HG02642 (cell line): ENCODE results near the gene TRMT61A.

ENCODE experiments used
- ATAC-seq: cut with Tn5 transposase; IDR thresholded peaks from one replicate; pipeline ENCODE4 v1.9.1; 2021; ENCODE audit warnings: mild to moderate bottlenecking; ENCODE audit not compliant: unreplicated experiment, poor library complexity

The TRMT61A gene

DNA sequence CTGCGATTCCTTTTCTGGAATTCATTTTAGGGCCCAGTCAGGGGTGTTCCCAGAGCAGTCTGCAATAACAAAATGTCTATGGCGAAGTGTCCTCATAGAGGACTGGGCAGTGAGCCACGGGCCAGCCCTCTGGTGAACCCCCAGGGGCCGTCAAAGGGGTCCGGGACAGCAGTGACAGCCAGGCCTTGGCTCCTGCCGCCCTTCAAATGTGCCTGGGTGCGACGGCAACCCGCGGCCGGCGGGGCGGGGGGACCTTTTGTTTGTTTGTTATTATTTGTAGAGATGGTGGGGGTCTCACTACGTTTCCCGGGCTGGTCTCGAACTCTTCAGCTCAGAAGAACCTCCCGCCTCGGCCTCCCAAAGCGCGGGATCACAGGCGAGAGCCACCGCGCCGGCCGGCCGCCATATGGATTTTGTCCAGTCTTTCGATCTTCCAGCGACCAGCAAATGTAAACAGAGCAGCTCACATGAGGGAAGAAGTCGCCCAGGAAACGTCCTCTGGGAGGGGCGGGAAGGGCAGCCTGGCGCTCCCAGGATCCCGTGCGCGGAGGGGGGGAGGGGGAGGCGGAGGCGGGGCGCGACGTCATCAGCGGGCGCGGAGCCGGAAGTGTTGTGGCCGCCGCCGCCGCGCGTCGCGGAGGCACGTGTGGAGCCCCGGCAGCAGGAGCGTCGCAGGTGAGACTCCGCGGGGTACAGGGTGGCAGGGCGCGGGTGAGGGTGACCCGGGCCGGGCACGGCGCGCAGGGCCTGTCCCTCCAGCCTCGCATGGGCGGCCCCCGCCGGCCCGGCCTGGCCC lies at the start of gene TRMT61A:
TRMT61A (plus strand) TSS at position 610 of the 796 bp plus-strand sequence. CDS start 783 bp downstream, outside the sequence.
- peak; percentile 51 for ATAC-seq

DNA sequence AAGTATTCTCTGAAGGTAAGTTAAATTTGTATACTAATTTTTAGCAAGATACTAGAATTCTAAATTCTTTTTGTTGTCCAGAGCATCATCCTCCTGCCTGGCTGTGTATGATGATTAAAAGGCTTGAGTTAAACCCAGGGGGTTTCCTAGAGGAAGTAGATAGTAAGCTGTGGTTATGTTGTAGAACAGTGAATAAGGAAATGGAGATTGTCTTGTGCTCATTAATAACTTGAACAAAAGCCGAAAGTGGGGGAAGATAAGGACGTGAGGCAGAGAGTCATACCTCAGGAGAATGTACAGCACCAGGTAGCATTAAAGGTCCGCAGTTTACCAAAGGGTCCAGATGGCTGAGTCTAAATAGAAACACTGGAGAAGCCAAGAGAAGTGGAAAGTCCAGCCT lies 48.4 kb upstream of the TRMT61A start:
- ATAC-seq, result no peak

DNA sequence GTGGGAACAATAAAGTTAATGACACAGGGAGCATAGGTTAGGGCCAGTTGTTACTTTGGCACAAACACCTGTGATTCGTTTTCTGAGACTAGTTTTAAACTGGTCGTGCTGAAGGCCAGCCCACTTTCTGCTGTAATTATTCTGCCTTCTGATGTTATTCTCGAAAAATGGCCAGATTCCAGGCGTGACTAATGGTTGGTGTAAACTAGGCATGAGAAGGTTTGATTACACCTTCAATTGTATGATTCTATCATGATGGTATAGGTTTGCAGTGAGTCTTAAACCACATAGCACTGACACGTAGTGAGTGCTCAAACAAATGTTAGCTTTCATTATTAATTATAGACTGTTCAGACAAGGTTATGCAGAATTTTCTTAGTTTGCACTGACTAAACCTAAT lies 45.4 kb upstream of the TRMT61A start:
- ATAC-seq, result no peak

DNA sequence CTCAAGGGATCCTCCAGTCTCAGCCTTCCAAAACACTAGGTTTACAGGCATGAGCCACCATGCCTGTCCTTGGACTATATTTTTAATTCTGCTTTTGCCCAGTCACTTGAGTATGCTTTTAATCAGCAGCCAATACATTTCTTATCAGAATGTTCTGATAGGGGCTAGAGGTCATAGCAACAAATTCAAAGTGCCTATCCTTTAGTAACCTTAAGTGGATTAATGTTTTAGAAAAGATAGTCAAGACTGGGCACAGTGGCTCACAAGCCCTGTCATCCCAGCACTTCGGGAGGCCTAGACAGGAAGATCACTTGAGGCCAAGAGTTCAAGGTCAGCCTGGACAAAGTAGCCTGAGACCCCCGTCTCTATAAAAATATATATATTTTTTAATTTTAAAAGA lies 43.5 kb upstream of the TRMT61A start:
- ATAC-seq, result no peak

DNA sequence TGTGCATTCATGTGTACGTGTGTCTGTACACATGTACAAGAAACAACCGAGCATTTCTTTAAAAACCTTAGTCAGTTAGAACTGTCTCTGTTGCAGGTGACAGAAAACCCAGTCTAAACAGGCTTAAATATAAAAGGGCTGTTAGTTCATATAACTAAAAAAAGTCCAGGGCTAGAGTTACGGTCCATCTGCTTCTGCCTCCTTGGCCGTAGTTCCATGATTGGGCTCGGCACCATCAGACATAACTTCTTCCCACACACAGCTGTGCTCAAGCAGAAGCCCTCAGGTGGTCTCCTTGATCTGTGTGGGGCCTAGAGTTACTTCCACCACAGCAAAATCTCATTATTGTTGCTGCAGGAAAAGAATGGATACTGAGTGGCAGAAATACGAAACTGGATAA lies 40.9 kb upstream of the TRMT61A start:
- ATAC-seq, result no peak

DNA sequence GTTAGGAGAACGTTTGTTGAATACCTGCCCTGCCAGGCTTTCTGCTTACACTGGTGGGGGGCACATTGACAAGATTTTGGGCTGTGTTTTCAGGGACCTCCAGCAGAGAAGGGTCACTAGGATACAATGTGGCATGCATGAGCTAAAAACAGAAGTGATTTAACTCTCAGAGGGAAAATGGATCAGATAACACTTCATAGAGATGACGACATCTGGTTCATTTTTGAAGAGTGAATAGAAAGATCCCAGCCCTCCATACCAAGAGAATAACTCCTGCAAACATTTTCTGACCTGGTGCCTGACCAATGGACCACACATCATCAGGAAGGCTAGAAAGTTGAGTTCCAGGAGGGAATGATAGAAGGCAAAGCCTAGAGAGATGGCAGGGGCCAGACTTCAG lies 40.0 kb upstream of the TRMT61A start:
- no peak for ATAC-seq

DNA sequence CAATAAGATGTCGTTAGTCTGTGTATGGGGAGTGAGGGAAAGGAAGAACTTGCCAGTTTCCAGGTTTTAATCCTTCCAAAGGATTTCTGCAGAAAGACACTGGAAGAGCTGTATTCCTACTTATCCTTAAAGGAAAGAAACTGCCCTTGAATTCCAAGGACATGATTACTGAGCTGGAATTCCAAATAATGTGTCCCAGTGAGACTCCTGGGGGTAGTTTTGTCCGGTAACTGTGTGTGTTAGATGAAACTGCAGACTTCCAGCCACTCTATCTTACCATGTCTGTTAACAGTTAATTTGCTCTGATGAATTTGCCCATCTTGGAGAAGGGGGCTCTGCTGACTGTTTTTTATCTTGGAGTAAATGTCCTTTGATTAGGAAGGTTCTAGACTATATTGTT lies 39.4 kb upstream of the TRMT61A start:
- ATAC-seq, result no peak

DNA sequence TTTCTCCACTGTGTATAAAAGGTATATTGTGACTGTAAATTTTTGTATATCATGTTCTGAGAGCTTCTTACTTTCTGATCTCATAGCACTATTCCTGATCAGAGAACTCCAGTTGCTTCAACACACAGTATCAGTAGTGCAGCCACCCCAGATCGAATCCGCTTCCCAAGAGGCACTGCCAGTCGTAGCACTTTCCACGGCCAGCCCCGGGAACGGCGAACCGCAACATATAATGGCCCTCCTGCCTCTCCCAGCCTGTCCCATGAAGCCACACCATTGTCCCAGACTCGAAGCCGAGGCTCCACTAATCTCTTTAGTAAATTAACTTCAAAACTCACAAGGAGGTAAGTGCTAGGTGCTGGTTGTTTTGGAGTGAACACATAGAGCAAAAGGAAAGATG lies 37.3 kb upstream of the TRMT61A start:
- no peak for ATAC-seq

DNA sequence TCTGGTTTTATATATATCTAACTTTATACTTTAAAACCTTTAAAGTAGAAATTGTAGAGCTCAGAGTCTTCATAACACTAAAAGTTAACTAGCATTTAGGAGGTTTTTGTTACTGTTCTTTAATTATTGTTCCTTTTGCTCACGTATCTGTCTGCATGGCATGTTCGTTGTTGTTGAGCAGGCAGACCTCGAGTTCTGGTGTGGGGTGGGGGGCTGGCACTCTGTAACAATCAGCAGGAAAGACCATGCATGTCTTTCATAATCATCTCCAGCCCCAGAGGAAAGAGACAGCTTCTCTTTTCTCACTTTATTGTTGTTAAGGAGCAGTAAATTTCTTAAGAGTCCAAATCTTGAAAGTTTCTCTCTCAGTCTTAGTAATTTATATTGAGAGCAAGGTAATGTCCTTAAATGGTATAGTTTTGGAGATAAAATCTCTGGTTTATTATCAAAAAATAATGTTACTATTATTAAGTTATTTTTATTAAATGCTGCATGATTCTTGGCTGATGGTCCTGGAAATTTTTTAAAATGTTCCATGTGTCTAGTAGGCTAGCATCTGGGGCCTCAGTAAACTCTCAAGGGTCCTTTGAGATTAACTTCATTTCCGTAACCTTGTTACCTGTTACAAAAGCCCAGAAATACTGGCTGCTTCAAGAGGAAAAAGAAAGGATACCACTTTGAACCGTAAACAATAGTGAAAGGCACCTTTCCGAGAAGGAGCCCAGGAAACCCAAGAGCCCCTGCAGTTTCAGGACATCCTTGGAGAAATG lies 36.7 kb upstream of the TRMT61A start:
- ATAC-seq, result no peak

DNA sequence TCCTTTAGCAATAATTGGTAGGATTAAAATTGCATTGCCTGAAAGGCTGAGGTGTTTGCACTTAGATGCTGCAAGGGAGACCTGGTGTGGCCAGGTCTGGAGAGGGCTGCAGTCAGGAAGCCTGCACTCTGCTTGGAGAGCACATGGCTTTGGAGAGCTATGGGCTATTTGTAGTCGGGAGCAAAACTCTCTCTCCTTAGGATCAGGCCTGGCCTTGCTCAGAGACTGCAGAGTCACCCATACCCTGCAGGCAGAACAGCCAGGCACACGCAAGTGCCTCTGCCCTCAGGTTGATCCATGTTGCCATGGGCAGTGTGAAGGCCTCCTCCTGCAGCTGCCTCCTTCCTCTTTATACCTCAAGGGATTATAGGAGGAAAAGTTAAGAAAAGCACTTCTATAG lies 33.1 kb upstream of the TRMT61A start:
- ATAC-seq, result no peak

DNA sequence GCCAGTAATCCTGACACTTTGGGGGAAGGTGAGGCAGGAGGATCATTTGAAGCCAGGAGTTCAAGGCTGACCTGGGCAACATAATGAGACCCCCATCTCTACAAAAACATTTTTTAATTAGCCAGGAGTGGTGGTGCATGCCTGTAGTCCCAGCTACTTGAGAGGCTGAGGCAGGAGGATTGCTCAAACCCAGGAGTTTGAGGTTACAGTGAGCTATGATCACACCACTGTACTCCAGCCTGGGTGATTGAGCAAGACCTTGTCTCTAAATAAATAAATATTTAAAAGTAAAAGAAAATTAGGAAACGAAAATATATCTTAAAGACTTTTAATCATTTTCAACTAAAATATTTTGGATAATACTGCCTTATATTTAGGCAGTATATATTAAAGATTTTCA lies 32.2 kb upstream of the TRMT61A start:
- no peak for ATAC-seq

DNA sequence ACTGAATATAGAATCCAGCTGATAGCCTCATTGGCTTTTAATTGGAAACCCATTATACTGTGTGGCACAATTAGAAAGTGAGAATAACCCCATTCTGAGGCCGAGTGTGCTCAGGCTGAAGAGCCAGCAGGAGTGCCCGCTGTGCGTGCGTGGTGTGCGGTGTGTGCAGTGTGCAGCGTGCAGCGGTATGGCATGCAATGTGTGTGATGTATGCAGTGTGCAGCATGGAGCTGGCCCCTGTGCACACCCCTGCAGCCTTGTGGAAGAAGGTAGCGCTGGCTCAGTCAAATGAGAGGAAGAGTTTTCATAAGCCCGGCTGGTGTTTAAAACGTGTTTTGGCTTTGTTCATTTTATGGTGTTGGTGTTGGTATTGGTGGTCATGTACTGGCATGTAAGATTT lies 29.3 kb upstream of the TRMT61A start:
- ATAC-seq, result no peak

DNA sequence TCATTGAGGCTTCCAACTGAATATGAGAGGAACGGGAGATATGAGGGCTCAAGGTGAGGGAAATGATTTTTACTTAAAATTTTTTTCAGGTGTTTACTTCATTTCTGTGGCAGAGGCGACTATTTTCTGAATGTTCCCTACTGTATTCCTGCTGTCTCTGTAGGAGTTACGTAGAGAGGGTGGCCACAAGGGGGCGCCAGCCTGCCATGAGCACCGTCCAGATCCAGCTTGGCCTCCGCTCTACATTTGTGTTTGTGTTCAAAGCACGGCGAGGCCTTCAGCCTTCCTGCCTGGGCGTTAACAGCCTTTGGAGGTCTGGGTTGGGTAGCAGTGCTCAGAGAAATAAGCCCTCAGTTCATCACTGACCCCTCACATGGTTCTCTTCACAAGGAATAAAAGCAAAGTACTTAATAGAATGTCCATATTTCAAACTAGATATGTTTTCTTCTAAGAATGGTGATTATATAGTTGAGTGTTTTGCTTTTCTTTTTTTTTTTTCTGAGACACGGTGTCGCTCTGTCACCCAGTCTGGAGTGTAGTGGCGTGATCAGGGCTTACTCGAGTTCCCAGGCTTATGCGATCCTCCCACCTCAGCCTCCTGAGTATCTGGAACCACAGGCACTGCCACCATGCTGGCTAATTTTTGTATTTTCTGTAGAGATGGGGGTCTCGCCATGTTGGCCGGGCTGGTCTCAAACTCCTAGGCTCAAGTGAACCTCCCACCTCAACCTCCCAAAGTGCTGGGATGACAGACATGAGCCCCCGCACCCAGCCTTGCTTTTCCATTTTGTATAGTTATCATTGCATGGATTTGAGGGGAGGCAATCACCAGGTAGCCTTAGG lies 28.6 kb upstream of the TRMT61A start:
- ATAC-seq, result no peak

DNA sequence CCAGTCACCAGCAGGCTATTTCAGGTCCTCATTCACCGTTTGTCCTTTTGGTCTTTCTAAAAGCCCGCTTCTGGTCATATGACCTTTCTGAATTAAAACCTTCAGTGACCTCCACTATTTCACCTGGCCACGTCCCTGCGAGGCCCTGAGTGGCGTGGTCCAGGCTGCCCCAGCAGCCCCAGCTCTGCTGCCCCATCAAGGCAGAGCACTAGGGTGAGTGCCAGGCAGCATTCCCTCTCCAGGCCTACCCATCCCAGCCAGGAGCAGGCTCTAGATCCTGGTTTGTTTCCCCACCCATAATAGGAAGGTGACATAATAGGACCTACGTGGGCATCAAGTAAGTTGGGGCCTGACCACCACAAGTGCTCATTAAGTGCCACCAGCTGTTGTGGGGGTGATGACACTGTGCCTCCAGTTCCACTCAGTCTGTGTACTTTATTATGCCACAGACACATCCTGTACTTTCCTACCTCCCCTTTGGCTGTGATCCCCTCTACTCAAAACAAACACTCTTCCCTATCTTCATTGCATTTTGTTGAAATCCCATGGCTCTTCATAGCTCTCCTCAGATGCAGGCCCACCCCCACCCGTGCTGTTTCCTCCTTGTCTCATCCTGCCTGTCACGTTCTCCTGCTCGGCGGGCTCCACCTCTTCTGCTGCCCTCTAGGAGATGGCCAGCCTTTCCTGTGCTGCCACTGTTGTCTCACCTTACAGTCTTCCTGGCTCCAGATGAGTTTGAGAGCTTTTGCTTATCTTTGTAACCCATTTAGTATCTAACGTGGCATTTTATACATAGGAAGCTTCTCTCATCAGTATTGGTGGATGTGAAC lies 27.7 kb upstream of the TRMT61A start:
- ATAC-seq, result no peak

DNA sequence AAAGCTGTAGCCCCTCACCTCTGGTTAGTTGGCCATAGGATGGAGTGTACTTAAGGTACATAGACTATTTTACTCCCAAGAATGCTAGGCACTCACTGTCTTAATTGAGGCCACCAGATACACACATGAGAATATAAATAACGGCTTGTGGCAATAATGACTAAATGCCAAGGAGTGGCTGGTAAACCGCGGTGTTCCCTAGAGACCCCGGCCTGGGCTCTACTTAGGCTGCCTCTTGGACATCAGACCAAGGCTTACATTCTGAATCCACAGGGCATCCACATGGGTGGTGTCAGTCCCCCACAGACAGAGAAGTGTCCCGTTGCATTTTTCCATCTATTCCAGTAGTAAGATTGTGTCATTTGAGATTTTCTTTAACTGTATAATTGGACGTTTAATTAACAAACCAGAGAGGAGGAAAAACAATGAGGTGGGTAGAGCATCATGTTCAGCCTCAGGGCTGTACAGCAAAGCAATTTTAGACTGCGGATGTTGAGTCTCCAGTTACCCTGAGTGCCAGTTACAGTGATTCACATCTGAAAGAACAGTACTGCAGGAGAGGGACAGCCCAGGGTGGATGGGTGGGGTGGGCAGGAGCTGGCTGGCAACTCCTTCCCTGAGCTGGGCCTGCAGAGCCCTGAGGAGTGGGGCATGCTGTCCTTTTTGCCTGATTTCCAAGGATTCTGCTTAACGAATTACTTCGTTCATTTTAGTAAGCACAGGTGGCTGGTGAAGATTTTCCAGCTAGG lies 26.9 kb upstream of the TRMT61A start:
- no peak for ATAC-seq

DNA sequence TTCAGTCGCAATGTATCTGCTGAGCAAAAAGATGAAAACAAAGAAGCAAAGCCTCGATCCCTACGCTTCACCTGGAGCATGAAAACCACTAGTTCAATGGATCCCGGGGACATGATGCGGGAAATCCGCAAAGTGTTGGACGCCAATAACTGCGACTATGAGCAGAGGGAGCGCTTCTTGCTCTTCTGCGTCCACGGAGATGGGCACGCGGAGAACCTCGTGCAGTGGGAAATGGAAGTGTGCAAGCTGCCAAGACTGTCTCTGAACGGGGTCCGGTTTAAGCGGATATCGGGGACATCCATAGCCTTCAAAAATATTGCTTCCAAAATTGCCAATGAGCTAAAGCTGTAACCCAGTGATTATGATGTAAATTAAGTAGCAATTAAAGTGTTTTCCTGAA lies 26.1 kb upstream of the TRMT61A start:
- ATAC-seq, result no peak

DNA sequence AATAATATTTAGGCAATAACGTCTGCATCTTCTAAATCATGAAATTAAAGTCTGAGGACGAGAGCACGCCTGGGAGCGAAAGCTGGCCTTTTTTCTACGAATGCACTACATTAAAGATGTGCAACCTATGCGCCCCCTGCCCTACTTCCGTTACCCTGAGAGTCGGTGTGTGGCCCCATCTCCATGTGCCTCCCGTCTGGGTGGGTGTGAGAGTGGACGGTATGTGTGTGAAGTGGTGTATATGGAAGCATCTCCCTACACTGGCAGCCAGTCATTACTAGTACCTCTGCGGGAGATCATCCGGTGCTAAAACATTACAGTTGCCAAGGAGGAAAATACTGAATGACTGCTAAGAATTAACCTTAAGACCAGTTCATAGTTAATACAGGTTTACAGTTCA lies 25.7 kb upstream of the TRMT61A start:
- ATAC-seq, result no peak

DNA sequence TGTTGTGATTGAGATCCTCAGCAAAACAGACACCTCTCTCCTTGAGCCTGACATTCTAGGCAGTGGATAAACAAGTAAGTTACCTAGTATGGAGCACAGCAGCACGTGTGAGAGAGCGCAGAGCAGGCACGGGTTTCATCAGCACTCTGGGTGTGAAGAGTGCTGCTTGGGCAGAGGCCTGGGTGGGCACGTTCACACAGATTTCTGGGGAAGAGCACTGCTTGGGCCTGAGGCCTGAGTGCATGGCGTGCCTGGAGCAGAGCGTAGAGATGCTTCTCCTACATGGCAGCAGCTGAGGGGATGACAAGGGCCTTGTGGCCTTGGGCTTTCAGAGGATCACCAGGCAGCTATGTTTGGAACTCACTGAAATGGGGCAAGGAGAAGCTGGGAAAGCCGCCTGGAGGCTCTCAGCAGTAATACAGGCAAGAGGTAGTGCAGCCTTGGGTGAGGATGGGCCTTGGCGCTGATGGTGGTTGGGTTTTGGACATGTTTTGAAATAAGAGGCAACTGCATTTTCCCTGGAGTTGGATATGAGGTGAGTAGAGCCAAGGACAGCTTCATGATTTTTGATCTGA lies 23.9 kb upstream of the TRMT61A start:
- no peak for ATAC-seq

DNA sequence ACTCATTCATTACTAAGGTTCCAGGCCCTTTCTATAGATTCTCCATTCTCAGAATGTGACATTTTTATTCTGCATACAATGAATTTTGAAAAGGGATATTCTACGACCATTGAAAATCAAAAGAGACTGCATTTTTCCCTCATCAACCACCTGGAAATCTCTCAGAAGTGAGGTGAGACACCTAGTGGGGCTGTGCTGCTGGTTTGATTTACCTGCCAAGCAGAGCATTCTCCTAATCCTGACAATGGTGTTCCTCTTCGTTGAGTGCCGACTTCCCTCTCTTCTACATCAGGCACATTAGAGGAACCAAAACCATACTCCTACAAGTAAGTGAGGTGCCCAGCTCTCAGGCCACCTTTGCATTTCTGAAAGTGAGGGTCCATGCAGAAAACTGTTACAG lies 21.2 kb upstream of the TRMT61A start:
- ATAC-seq, result no peak
